SU-DHL-6 (cell line): Measurements from ENCODE around the gene GMPS.

Experiments used
- EZH2phosphoT487 ChIP-seq: fragments of 200-600 bp; sonication (generic), shearing (Covaris generic); conservative IDR thresholded peaks from 2 replicates; pipeline ENCODE4 v1.6.1; 2018; ENCODE audit warnings: mild to moderate bottlenecking, antibody characterized with exemption, low read length, moderate library complexity, mixed read lengths
- TF ChIP-seq, protein P1 (sequence below): fragments of 200-600 bp; sonication (generic); IDR thresholded peaks from one replicate; pipeline ENCODE4 v1.5.1; 2017; ENCODE audit warnings: antibody characterized with exemption, mild to moderate bottlenecking, low read length, moderate library complexity; ENCODE audit not compliant: insufficient read depth, poor library complexity, severe bottlenecking

GRCh38 chr3:155835341-155836071 is 34.9 kb upstream of the GMPS start:
- TF ChIP-seq, protein P1, sequence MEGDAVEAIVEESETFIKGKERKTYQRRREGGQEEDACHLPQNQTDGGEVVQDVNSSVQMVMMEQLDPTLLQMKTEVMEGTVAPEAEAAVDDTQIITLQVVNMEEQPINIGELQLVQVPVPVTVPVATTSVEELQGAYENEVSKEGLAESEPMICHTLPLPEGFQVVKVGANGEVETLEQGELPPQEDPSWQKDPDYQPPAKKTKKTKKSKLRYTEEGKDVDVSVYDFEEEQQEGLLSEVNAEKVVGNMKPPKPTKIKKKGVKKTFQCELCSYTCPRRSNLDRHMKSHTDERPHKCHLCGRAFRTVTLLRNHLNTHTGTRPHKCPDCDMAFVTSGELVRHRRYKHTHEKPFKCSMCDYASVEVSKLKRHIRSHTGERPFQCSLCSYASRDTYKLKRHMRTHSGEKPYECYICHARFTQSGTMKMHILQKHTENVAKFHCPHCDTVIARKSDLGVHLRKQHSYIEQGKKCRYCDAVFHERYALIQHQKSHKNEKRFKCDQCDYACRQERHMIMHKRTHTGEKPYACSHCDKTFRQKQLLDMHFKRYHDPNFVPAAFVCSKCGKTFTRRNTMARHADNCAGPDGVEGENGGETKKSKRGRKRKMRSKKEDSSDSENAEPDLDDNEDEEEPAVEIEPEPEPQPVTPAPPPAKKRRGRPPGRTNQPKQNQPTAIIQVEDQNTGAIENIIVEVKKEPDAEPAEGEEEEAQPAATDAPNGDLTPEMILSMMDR, result no peak
- no peak for TF ChIP-seq EZH2phosphoT487
